ENCODE results near the gene ACKR4.

- TF ChIP-seq CTCF (conservative IDR thresholded peaks at IDR 0.05; ENCODE audit: low read depth, low read length) = no peak
- TF ChIP-seq EZH2 (IDR thresholded peaks at IDR 0.05; ENCODE audit: borderline replicate concordance, low read depth, low read length, poor library complexity, severe bottlenecking) = no peak
Measured at GRCh38 chr3:132605374-132605792, 8.3 kb downstream of the ACKR4 start.

All from A673 (cell line).